A549 (cell line): ENCODE results near the gene CYB561. TPM values are rescaled to one million over a fixed set of nuclear protein-coding genes. Genes with fewer than 3 reads are reported as not detected.

Experiments
- ATAC-seq, 2 experiments: fragments of 200-7000 bp in 1 of 2; fragments of >200 bp in 1 of 2; cut with Nextera tagmentation in 1 of 2; cut with Tn5 transposase in 1 of 2; 3 replicates each; pipeline versions ENCODE4 v1.8.0 to v1.9.1; 2018 to 2020; ENCODE audit warnings: mild to moderate bottlenecking in 1 of 2, moderate library complexity in 1 of 2
- CTCF ChIA-PET: fragments of 300-600 bp; sonication (Branson Sonifier 250); formaldehyde crosslinking; extraction: SDS; loops from one replicate; lab custom pipeline; 2021; ENCODE audit warnings: antibody characterized with exemption, inconsistent platforms; lab: Yijun Ruan, JAX
- POLR2A ChIA-PET: fragments of 350-600 bp; formaldehyde crosslinking; extraction: SDS; loops from one replicate; lab custom pipeline; 2021; ENCODE audit warnings: antibody characterized with exemption, inconsistent platforms; lab: Yijun Ruan, JAX
- DNase-seq, 2 experiments: peaks; one replicate each; pipeline versions ENCODE4 v3.0.0 to v3.0.0-alpha.2; 2011 to 2016; ENCODE audit warnings: low read depth in 1 of 2, low spot score in 1 of 2
- FAIRE-seq: peaks from 2 replicates; lab custom pipeline; 2011; peaks lifted over from hg19 to GRCh38; lab: Jason Lieb, UNC
- H3K27ac ChIP-seq, 2 experiments: fragments of >200 bp; sonication (Bioruptor Twin); formaldehyde crosslinking; 3 replicates each; pipeline ENCODE4 v1.5.1; 2016 to 2017
- H3K4me1 ChIP-seq: fragments of >200 bp; sonication (Bioruptor Twin); formaldehyde crosslinking; 3 replicates; pipeline ENCODE4 v1.6.1; 2016
- H3K4me2 ChIP-seq: fragments of >200 bp; sonication (Bioruptor Twin); formaldehyde crosslinking; 3 replicates; pipeline ENCODE4 v1.6.1; 2016
- H3K4me3 ChIP-seq: fragments of >200 bp; sonication (Bioruptor Twin); formaldehyde crosslinking; 3 replicates; pipeline ENCODE4 v1.5.1; 2016
- H3K9me3 ChIP-seq: fragments of >200 bp; sonication (Bioruptor Twin); formaldehyde crosslinking; 3 replicates; pipeline ENCODE4 v1.6.1; 2016
- CBX8 ChIP-seq: fragments of 200-600 bp; sonication (generic); IDR thresholded peaks from 2 replicates; pipeline ENCODE4 v1.6.1; 2016
- EHMT2 ChIP-seq: fragments of 200-600 bp; sonication (generic); IDR thresholded peaks from 2 replicates; pipeline ENCODE4 v1.6.1; 2016; ENCODE audit warnings: antibody characterized with exemption, low read depth, mild to moderate bottlenecking, moderate library complexity
- EP300 ChIP-seq, 2 experiments: fragments of >200 bp; sonication (Bioruptor Twin); formaldehyde crosslinking; IDR thresholded peaks; 2 replicates in 1 of 2; 3 replicates in 1 of 2; pipeline ENCODE4 v1.6.1; 2016 to 2017
- FOSL2 ChIP-seq, 2 experiments: fragments of 450-650 bp in 1 of 2; fragments of >200 bp in 1 of 2; sonication (Bioruptor Twin) in 1 of 2; formaldehyde crosslinking; IDR thresholded peaks; 2 replicates each; pipeline versions ENCODE4 v1.5.0 to v1.6.1; 2016 to 2020; ENCODE audit warnings: mild to moderate bottlenecking in 1 of 2, moderate library complexity in 1 of 2
- HDAC2 ChIP-seq: fragments of 200-600 bp; sonication (generic); IDR thresholded peaks from 2 replicates; pipeline ENCODE4 v1.6.1; 2016
- HOXA7 ChIP-seq: fragments of 250-450 bp; sonication (Bioruptor Pico); IDR thresholded peaks from 2 replicates; pipeline ENCODE4 v1.5.0; 2020; ENCODE audit warnings: mild to moderate bottlenecking, moderate library complexity
- NR3C1 ChIP-seq: fragments of >200 bp; sonication (Bioruptor Twin); formaldehyde crosslinking; IDR thresholded peaks from 3 replicates; pipeline ENCODE4 v1.6.1; 2017
- POLR2A ChIP-seq: IDR thresholded peaks from 2 replicates; pipeline ENCODE4 v1.6.1; 2012; ENCODE audit warnings: mild to moderate bottlenecking, low read length
- RAD21 ChIP-seq, 2 experiments: fragments of >200 bp in 1 of 2; sonication (Bioruptor Twin) in 1 of 2; formaldehyde crosslinking in 1 of 2; IDR thresholded peaks in 1 of 2; conservative IDR thresholded peaks in 1 of 2; 2 replicates in 1 of 2; 3 replicates in 1 of 2; pipeline ENCODE4 v1.6.1; 2012 to 2018; ENCODE audit warnings: inconsistent platforms in 1 of 2
- RFX5 ChIP-seq: fragments of 450-650 bp; IDR thresholded peaks from 2 replicates; pipeline ENCODE4 v1.7.1; 2014; ENCODE audit warnings: antibody characterized with exemption, mild to moderate bottlenecking, moderate library complexity
- SMC3 ChIP-seq: fragments of >200 bp; sonication (Bioruptor Twin); formaldehyde crosslinking; IDR thresholded peaks from 3 replicates; pipeline ENCODE4 v1.6.1; 2018; ENCODE audit warnings: inconsistent platforms
- WGBS: methylation state at CpG from one replicate; pipeline ENCODE4 v1.1.6; 2017; ENCODE audit errors: missing lambda C conversion rate; 5-methylcytosine and 5-hydroxymethylcytosine counted together
- polyA plus RNA-seq, 4 experiments: library from polyadenylated mRNA; depleted of rRNA in 3 of 4; stranded (reverse); fragments of >200 nt; fragmentation: RNase III in 1 of 4; extraction: RNeasy Plus Mini Kit Qiagen cat#74134 plus additional on column Dnase treatment in 1 of 4; gene quantifications; 2 replicates in 3 of 4; 3 replicates in 1 of 4; pipeline ENCODE4 v1.2.3, GENCODE V29; 2011 to 2017
- TF ChIP-seq, protein P1 (sequence below): fragments of >200 bp; sonication (Bioruptor Twin); formaldehyde crosslinking; IDR thresholded peaks from 3 replicates; pipeline ENCODE4 v1.5.1; 2016
- TF ChIP-seq, protein P2 (sequence below): IDR thresholded peaks from 2 replicates; pipeline ENCODE4 v1.6.1; 2012
- TF ChIP-seq, protein P3 (sequence below): fragments of 450-650 bp; IDR thresholded peaks from 2 replicates; pipeline ENCODE4 v1.6.1; 2014; ENCODE audit warnings: antibody characterized with exemption

CYB561 gene
- polyA plus RNA-seq, 2 of the 4 experiments (the other 2 are of a cell fraction), result 16.6 to 27.2 TPM

DNA sequence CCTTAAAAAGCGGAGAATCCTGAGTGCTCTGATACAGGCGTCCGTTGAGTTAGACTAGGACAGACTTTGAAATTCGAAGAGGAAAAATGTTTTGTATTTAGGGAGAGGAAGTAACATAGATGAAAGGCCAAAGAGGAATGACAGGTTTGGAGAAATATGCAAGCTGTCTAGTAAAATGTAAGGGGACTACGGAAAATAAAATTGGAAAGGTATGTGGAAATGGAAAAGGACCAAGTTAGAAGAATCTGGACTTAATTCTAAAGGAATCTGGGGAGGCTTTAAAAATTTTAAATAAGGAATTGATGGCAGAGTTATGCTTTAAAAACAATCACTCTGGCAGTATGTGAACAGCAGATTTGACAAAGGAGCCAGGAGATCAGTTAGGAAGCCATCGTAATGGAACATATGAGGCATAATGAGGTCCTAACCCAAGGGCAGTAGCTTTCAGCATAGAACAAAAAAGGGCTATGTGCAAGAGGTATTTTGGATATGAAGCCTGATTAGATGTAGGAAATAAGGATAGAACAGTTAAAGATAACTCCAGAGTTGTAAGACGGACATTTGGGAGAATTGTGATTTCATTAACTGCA is 38.3 kb downstream of the CYB561 start:
- no peak for ATAC-seq
- Histone ChIP-seq H3K4me1 (no peaks in the 10 kb centered on the region), H3K9me3 (no peaks in the 10 kb centered on the region), H3K27ac (no peak overlapping the region), H3K4me3 (no peak overlapping the region), H3K4me2 (no peak overlapping the region)
- CTCF ChIA-PET, result interaction anchor here (0.6 to 5.7 kb wide), 25 partner anchors 10 to 738 kb away, joined by 3 to 90 read pairs (median 8); no protein-coding TSS in a partner anchor
- no peak for FAIRE-seq
- TF ChIP-seq CBX8, result no peak
- TF ChIP-seq HOXA7 (CRISPR knock-in tag), result no peak
- WGBS, result 81% methylated on average over 7 of the region's 7 CpGs
- no peak for DNase-seq
- POLR2A ChIA-PET, result no interaction called here

DNA sequence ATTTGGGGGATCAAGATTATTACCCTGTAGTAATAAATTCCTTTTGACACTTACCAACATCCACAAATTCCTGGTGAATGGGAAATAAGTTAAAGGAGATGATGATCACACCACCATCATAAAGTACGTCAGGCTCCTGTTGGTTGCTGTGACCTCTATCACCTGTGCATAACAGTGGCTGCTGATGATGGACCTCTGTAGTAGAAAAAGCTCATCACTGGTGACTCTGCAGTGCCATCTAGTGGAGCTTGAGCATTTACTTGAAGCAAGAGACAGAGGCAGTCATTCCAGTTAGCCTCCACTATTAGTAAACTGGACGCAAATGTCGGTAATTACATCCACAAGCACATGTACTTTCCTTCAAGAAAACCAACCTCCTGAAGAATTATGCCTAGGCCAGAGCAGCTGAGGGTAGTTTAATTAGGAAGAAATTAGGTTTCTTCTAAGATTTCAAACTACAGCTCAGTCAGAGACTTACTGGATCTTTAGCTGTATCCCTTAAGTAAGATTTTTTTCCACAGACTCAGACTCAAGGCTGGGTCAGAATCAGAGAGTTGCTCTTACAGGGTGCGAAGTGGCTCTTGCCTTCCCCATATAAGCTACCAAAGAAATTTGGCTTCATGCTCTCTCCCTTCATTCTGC is 39.3 kb downstream of the CYB561 start:
- POLR2A ChIA-PET, result interaction anchor here (1.0 kb wide), 2 partner anchors 10 to 763 kb away, joined by 3 read pairs; no protein-coding TSS in a partner anchor
- ATAC-seq (peak; percentile 95 to 97), FAIRE-seq (peak; percentile 97), DNase-seq (peak; percentile 87 to 92)
- Histone ChIP-seq H3K4me3 (no peak overlapping the region), H3K4me1 (no peaks in the 10 kb centered on the region), H3K9me3 (no peaks in the 10 kb centered on the region), H3K27ac (no peak overlapping the region), H3K4me2 (no peak overlapping the region)
- WGBS, result 17% methylated on average over 4 of the region's 4 CpGs
- CTCF ChIA-PET, result interaction anchor here (0.5 to 5.7 kb wide), 87 partner anchors 10 to 1251 kb away, joined by 3 to 90 read pairs (median 4); partner anchors contain the start of gene ACE
- TF ChIP-seq EHMT2, result no peak
- peak; percentile 87 for TF ChIP-seq SMC3
- TF ChIP-seq RAD21 (conservative IDR thresholded peaks at IDR 0.05 in 1 of 2, IDR thresholded peaks at IDR 0.05 in 1 of 2), result peak; percentile 94 to 96
- TF ChIP-seq, protein P1, sequence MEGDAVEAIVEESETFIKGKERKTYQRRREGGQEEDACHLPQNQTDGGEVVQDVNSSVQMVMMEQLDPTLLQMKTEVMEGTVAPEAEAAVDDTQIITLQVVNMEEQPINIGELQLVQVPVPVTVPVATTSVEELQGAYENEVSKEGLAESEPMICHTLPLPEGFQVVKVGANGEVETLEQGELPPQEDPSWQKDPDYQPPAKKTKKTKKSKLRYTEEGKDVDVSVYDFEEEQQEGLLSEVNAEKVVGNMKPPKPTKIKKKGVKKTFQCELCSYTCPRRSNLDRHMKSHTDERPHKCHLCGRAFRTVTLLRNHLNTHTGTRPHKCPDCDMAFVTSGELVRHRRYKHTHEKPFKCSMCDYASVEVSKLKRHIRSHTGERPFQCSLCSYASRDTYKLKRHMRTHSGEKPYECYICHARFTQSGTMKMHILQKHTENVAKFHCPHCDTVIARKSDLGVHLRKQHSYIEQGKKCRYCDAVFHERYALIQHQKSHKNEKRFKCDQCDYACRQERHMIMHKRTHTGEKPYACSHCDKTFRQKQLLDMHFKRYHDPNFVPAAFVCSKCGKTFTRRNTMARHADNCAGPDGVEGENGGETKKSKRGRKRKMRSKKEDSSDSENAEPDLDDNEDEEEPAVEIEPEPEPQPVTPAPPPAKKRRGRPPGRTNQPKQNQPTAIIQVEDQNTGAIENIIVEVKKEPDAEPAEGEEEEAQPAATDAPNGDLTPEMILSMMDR, result peak; percentile 96

DNA sequence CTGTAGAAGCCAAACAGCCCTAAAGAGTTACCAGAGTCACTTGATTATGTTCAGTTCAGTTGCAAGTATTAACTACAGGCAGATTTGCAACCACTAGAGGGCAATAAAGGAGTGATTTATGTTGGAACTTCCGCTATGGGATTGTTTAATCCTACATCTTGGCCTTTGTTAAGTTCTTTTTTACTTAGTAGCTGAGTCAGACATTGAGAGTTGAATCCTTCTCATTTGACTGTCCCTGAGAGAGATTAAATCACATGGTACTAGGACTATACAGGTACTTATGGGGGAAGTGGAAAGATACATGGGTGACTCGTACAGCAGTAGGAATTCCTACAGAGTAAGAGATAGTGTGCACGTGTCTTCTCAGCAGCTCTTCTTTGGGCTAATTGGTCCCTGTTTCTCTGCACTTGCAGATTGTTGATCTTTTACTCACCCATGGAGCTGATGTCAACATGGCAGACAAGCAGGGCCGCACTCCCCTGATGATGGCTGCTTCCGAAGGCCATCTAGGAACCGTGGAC is 40.3 kb downstream of the CYB561 start:
- H3K27ac ChIP-seq, result no peak overlapping the region
- peak; percentile 45 to 58; a peak in 4 of 5 replicates for TF ChIP-seq RAD21 (conservative IDR thresholded peaks at IDR 0.05 in 1 of 2, IDR thresholded peaks at IDR 0.05 in 1 of 2)
- TF ChIP-seq, protein P1, result peak; percentile 75
- TF ChIP-seq FOSL2 (IDR thresholded peaks at IDR 0.05), result no peak
- 0 out of 2 replicates have a peak, but pooled peaks have one; percentile 15 for TF ChIP-seq FOSL2 (CRISPR knock-in tag; IDR thresholded peaks at IDR 0.05)
- TF ChIP-seq HDAC2, result no peak
- TF ChIP-seq SMC3, result peak; percentile 49; the same call in 1 of the 3 replicates
- no peaks in the 10 kb centered on the region for H3K4me1 ChIP-seq
- no peak overlapping the region for H3K4me2 ChIP-seq
- peak; percentile 63 to 80 for DNase-seq
- no peaks in the 10 kb centered on the region for H3K9me3 ChIP-seq
- FAIRE-seq, result peak; percentile 61
- H3K4me3 ChIP-seq, result no peak overlapping the region
- 82% methylated on average over 6 of the region's 6 CpGs for WGBS
- CTCF ChIA-PET, result interaction anchor here (0.6 to 5.7 kb wide), 46 partner anchors 9 to 866 kb away, joined by 3 to 90 read pairs (median 6); partner anchors contain the start of gene ACE
- ATAC-seq, result peak; percentile 63 to 81
- POLR2A ChIA-PET, result interaction anchor here (1.0 kb wide), 1 partner anchor 733 kb away, joined by 3 read pairs; no protein-coding TSS in a partner anchor

DNA sequence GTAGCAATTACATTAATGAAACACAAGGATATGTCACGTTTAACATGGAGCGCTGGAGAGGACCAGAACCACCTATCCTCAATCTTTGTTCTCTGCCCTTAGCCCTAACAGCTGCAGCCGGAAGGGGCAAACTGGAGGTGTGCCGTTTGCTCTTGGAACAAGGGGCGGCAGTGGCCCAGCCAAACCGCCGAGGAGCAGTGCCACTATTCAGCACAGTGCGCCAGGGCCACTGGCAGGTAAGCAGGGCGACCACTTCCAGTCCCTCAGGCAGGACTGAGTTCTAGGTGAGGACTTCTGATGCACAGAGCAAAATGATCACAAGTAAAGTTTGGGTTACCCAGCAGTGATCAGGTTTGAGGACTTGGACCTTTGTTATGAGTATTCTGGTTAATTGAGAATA is 41.1 kb downstream of the CYB561 start:
- WGBS, result 84% methylated on average over 9 of the region's 9 CpGs
- no peak overlapping the region for H3K4me2 ChIP-seq
- H3K9me3 ChIP-seq, result no peaks in the 10 kb centered on the region
- FAIRE-seq, result no peak
- no peaks in the 10 kb centered on the region for H3K4me1 ChIP-seq
- ChIA-PET POLR2A (no interaction called here), CTCF (interaction anchor here (0.6 to 5.7 kb wide), 6 partner anchors 8 to 731 kb away, joined by 4 to 90 read pairs (median 20); no protein-coding TSS in a partner anchor)
- ATAC-seq, result no peak; a peak in 1 of 6 replicates
- no peak overlapping the region for H3K4me3 ChIP-seq
- DNase-seq, result no peak
- TF ChIP-seq POLR2A, result 0 out of 2 replicates have a peak, but pooled peaks have one; percentile 10
- TF ChIP-seq RFX5, result no peak
- TF ChIP-seq, protein P2, sequence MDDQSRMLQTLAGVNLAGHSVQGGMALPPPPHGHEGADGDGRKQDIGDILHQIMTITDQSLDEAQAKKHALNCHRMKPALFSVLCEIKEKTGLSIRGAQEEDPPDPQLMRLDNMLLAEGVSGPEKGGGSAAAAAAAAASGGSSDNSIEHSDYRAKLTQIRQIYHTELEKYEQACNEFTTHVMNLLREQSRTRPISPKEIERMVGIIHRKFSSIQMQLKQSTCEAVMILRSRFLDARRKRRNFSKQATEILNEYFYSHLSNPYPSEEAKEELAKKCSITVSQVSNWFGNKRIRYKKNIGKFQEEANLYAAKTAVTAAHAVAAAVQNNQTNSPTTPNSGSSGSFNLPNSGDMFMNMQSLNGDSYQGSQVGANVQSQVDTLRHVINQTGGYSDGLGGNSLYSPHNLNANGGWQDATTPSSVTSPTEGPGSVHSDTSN, result no peak
- TF ChIP-seq, protein P3, sequence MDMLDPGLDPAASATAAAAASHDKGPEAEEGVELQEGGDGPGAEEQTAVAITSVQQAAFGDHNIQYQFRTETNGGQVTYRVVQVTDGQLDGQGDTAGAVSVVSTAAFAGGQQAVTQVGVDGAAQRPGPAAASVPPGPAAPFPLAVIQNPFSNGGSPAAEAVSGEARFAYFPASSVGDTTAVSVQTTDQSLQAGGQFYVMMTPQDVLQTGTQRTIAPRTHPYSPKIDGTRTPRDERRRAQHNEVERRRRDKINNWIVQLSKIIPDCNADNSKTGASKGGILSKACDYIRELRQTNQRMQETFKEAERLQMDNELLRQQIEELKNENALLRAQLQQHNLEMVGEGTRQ, result no peak
- no peak for TF ChIP-seq EP300 (IDR thresholded peaks at IDR 0.05)
- no peak for TF ChIP-seq NR3C1
- H3K27ac ChIP-seq, result no peak overlapping the region
